Measurements from ENCODE around the gene DNAJA2. TPM values are rescaled to one million over a fixed set of nuclear protein-coding genes. Genes with fewer than 3 reads are reported as not detected.
"Not testable (repeated sequence)": the region's sequence is repeated elsewhere in the genome, so short reads cannot be mapped to it uniquely, and the experiment has no call there.

The DNAJA2 gene
- 64.3 TPM for polyA plus RNA-seq (2013, experiment 1 of 2)
- polyA plus RNA-seq (2013, experiment 2 of 2), result 61.4 TPM

GRCh38 chr16:46973207-46973995 is at the start of gene DNAJA2:
TSS of gene DNAJA2 (minus strand) at chr16:46973674. CDS start at chr16:46973572, 102 bp downstream.
- no peaks in the 10 kb centered on the region for H3K9me3 ChIP-seq (ENCODE audit: insufficient read depth, low read depth, low read length)
- peaks cover 38% of the 10 kb centered on the region for H3K36me3 ChIP-seq (ENCODE audit: insufficient read depth, low read length)
- H3K27ac ChIP-seq (ENCODE audit: low read depth, low read length), result peak within 1 kb of the TSS; percentile 88
- WGBS, result under 1% methylated on average over 86 of the region's 86 CpGs
- H3K27me3 ChIP-seq (ENCODE audit: insufficient read depth, low read length), result no peaks in the 10 kb centered on the region
- H3K4me1 ChIP-seq (ENCODE audit: insufficient read depth, low read length), result peaks cover 31% of the 10 kb centered on the region
- H3K9ac ChIP-seq (ENCODE audit: low read depth, low read length), result peak within 1 kb of the TSS; percentile 76
- peak within 1 kb of the TSS; percentile 70 for H3K4me3 ChIP-seq (ENCODE audit: low read length)

DNA sequence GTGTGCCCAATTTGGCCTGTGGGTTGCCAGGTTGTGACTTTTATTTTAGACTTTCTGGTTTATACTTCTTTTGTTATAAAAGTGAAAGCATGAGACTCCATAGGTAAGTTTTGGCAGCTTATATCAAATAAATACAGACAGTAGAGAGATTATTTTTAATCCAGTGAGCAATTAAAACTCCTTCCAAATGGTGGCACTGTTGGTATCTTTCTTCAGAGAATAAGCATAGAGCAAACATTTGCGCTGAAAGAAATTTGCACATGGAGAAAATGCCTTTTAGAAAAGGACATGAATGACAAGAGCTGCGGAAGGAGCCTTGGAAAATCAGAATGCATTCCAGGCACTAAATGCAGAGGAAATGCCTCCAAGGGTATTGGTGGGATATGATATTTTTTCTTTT is 46.1 kb upstream of the DNAJA2 start:
- no peaks in the 10 kb centered on the region for H3K27me3 ChIP-seq (ENCODE audit: insufficient read depth, low read length)
- H3K9me3 ChIP-seq (ENCODE audit: insufficient read depth, low read depth, low read length), result no peaks in the 10 kb centered on the region
- no peak overlapping the region for H3K9ac ChIP-seq (ENCODE audit: low read depth, low read length)
- H3K36me3 ChIP-seq (ENCODE audit: insufficient read depth, low read length), result no peaks in the 10 kb centered on the region
- no peak overlapping the region for H3K4me3 ChIP-seq (ENCODE audit: low read length)
- 91% methylated on average over 2 of the region's 2 CpGs for WGBS
- no peak overlapping the region for H3K27ac ChIP-seq (ENCODE audit: low read depth, low read length)
- H3K4me1 ChIP-seq (ENCODE audit: insufficient read depth, low read length), result 0 out of 2 replicates have a peak, but pooled peaks cover 3% of the 10 kb centered on the region

- no peaks in the 10 kb centered on the region for H3K27me3 ChIP-seq (ENCODE audit: insufficient read depth, low read length)
- 79% methylated on average over 14 of the region's 14 CpGs for WGBS
- no peak overlapping the region for H3K9ac ChIP-seq (ENCODE audit: low read depth, low read length)
- no peaks in the 10 kb centered on the region for H3K9me3 ChIP-seq (ENCODE audit: insufficient read depth, low read depth, low read length)
- H3K36me3 ChIP-seq (ENCODE audit: insufficient read depth, low read length), result no peaks in the 10 kb centered on the region
- H3K4me3 ChIP-seq (ENCODE audit: low read length), result no peak overlapping the region
- H3K4me1 ChIP-seq (ENCODE audit: insufficient read depth, low read length), result 0 out of 2 replicates have a peak, but pooled peaks cover 3% of the 10 kb centered on the region
- no peak overlapping the region for H3K27ac ChIP-seq (ENCODE audit: low read depth, low read length)
Measured at GRCh38 chr16:47018223-47018891, 44.9 kb upstream of the DNAJA2 start.

DNA sequence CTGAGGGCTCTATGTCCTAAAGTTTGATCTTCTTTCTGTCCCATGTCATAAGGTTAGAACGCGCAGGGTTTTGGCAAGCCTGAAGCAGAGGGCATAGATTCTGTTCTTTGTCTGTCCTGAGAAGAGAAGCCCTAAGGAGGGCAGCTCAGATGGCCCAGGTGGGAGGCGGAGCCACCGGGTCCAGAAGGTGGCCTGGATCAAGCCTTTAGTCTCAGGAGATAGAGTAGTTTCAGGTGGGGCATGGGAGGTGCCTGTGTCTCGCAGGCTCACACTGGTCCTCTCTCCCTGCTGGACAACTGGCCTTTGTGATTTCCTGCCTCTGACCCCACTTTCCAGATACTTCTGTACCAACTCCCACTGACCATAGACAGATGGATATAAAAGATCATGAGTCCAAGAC is 44.2 kb upstream of the DNAJA2 start:
- Histone ChIP-seq H3K4me1 (ENCODE audit: insufficient read depth, low read length) (0 out of 2 replicates have a peak, but pooled peaks cover 3% of the 10 kb centered on the region), H3K27me3 (ENCODE audit: insufficient read depth, low read length) (no peaks in the 10 kb centered on the region), H3K27ac (ENCODE audit: low read depth, low read length) (no peak overlapping the region), H3K9ac (ENCODE audit: low read depth, low read length) (no peak overlapping the region), H3K9me3 (ENCODE audit: insufficient read depth, low read depth, low read length) (no peaks in the 10 kb centered on the region), H3K4me3 (ENCODE audit: low read length) (no peak overlapping the region), H3K36me3 (ENCODE audit: insufficient read depth, low read length) (no peaks in the 10 kb centered on the region)
- 92% methylated on average over 5 of the region's 5 CpGs for WGBS

GRCh38 chr16:47016700-47017133 is 43.2 kb upstream of the DNAJA2 start:
- no peaks in the 10 kb centered on the region for H3K9me3 ChIP-seq (ENCODE audit: insufficient read depth, low read depth, low read length)
- 0 out of 2 replicates have a peak, but pooled peaks cover 3% of the 10 kb centered on the region for H3K4me1 ChIP-seq (ENCODE audit: insufficient read depth, low read length)
- H3K27ac ChIP-seq (ENCODE audit: low read depth, low read length), result no peak overlapping the region
- no peak overlapping the region for H3K9ac ChIP-seq (ENCODE audit: low read depth, low read length)
- WGBS, result 91% methylated on average over 6 of the region's 6 CpGs
- H3K4me3 ChIP-seq (ENCODE audit: low read length), result no peak overlapping the region
- H3K27me3 ChIP-seq (ENCODE audit: insufficient read depth, low read length), result no peaks in the 10 kb centered on the region
- no peaks in the 10 kb centered on the region for H3K36me3 ChIP-seq (ENCODE audit: insufficient read depth, low read length)

- Histone ChIP-seq H3K9me3 (ENCODE audit: insufficient read depth, low read depth, low read length) (no peaks in the 10 kb centered on the region), H3K4me3 (ENCODE audit: low read length) (no peak overlapping the region), H3K27me3 (ENCODE audit: insufficient read depth, low read length) (no peaks in the 10 kb centered on the region), H3K4me1 (ENCODE audit: insufficient read depth, low read length) (no peaks in the 10 kb centered on the region), H3K9ac (ENCODE audit: low read depth, low read length) (no peak overlapping the region), H3K27ac (ENCODE audit: low read depth, low read length) (no peak overlapping the region), H3K36me3 (ENCODE audit: insufficient read depth, low read length) (no peaks in the 10 kb centered on the region)
- WGBS, result 94% methylated on average over 25 of the region's 25 CpGs
Measured at GRCh38 chr16:47013910-47014309, 40.4 kb upstream of the DNAJA2 start.

GRCh38 chr16:47013172-47013571 is 39.7 kb upstream of the DNAJA2 start:
- Histone ChIP-seq H3K36me3 (ENCODE audit: insufficient read depth, low read length) (no peaks in the 10 kb centered on the region), H3K9me3 (ENCODE audit: insufficient read depth, low read depth, low read length) (no peaks in the 10 kb centered on the region), H3K9ac (ENCODE audit: low read depth, low read length) (no peak overlapping the region), H3K4me3 (ENCODE audit: low read length) (no peak overlapping the region), H3K27me3 (ENCODE audit: insufficient read depth, low read length) (no peaks in the 10 kb centered on the region), H3K27ac (ENCODE audit: low read depth, low read length) (no peak overlapping the region), H3K4me1 (ENCODE audit: insufficient read depth, low read length) (no peaks in the 10 kb centered on the region)
- WGBS, result 98% methylated on average over 3 of the region's 4 CpGs

DNA sequence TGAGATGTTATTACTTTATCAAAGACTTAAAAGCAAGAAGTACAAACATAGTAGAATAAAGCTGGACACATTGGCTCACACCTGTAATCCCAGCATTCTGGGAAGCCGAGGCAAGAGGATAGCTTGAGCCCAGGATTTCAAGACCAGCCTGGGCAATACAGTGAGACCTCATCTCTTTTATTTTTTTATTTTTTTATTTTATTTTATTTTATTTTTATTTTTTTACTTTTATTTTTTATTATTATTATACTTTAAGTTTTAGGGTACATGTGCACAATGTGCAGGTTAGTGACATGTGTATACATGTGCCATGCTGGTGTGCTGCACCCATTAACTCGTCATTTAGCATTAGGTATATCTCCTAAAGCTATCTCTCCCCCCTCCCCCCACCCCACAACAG is 37.3 kb upstream of the DNAJA2 start:
- WGBS, result 93% methylated on average over 1 of the region's 2 CpGs
- H3K36me3 ChIP-seq (ENCODE audit: insufficient read depth, low read length); H3K9ac ChIP-seq (ENCODE audit: low read depth, low read length); H3K27ac ChIP-seq (ENCODE audit: low read depth, low read length); H3K4me1 ChIP-seq (ENCODE audit: insufficient read depth, low read length); H3K9me3 ChIP-seq (ENCODE audit: insufficient read depth, low read depth, low read length); H3K4me3 ChIP-seq (ENCODE audit: low read length); H3K27me3 ChIP-seq (ENCODE audit: insufficient read depth, low read length): not testable (repeated sequence)

DNA sequence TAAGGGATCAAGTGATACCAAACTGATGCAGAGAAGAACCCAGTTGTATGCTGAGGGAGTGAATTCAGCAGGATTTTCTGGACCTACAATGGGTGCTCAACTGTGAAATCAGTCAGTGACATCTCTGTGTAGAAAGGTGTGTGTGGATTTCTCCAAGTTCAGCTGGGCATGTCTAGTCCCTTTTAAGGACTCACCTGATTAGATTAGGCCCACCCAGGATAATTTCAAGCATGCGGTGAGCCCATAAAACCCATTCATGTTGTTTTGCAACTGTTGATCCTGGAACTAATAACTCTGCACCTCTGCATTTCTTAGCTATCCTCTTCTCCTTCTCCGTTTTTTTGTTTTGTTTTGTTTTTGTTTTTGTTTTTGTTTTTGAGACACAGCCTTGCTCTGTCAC is 35.1 kb upstream of the DNAJA2 start:
- Histone ChIP-seq H3K4me3 (ENCODE audit: low read length) (no peak overlapping the region), H3K27me3 (ENCODE audit: insufficient read depth, low read length) (no peaks in the 10 kb centered on the region), H3K27ac (ENCODE audit: low read depth, low read length) (no peak overlapping the region), H3K9ac (ENCODE audit: low read depth, low read length) (no peak overlapping the region), H3K9me3 (ENCODE audit: insufficient read depth, low read depth, low read length) (0 out of 2 replicates have a peak, but pooled peaks cover 3% of the 10 kb centered on the region), H3K4me1 (ENCODE audit: insufficient read depth, low read length) (no peaks in the 10 kb centered on the region), H3K36me3 (ENCODE audit: insufficient read depth, low read length) (no peaks in the 10 kb centered on the region)
- 88% methylated on average over 2 of the region's 2 CpGs for WGBS

DNA sequence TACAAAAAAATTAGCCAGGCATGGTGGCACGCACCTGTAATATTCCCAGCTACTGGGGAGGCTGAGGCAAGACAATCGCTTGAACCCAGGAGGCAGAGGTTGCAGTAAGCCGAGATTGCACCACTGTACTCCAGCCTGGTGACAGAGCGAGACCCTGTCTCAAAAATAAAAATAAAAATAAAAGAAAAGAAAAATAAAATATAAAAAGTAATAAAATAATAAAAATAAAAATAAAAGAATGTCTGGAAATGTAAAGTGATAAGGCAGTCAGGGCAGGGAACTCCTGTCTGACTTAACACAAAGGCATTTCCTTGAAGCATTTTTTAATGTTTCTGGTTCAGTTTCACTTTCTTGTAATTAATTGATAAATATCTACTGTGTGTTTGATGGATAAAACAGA is 34.7 kb upstream of the DNAJA2 start:
- WGBS, result 96% methylated on average over 3 of the region's 4 CpGs
- no peaks in the 10 kb centered on the region for H3K36me3 ChIP-seq (ENCODE audit: insufficient read depth, low read length)

DNA sequence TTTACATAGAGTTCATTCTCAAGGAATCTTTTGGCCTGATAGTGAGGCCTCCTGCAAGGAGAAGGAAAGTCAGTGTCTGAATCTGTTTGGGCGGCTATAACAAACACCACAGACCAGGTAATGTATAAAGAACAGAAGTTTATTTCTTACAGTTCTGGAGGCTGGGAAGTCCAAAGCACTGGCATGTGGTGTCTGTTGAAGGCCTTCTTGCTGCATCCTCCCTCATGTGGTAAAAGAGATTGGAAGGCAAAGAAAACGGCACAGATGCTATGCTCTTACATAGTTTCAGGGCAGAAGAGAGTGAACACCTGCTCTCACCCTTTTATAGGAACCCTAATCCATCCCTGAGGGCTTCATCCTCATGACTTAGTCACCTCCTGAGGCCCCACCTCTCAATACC is 31.2 kb upstream of the DNAJA2 start:
- 92% methylated on average over 1 of the region's 2 CpGs for WGBS
- Histone ChIP-seq H3K4me3 (ENCODE audit: low read length) (no peak overlapping the region), H3K4me1 (ENCODE audit: insufficient read depth, low read length) (no peaks in the 10 kb centered on the region), H3K27me3 (ENCODE audit: insufficient read depth, low read length) (no peaks in the 10 kb centered on the region), H3K27ac (ENCODE audit: low read depth, low read length) (no peak overlapping the region), H3K36me3 (ENCODE audit: insufficient read depth, low read length) (no peaks in the 10 kb centered on the region), H3K9me3 (ENCODE audit: insufficient read depth, low read depth, low read length) (0 out of 2 replicates have a peak, but pooled peaks cover 3% of the 10 kb centered on the region), H3K9ac (ENCODE audit: low read depth, low read length) (no peak overlapping the region)

More for the DNA sequence above, 34.7 kb upstream of the DNAJA2 start:
- Histone ChIP-seq H3K9ac (ENCODE audit: low read depth, low read length) (no peak overlapping the region), H3K27ac (ENCODE audit: low read depth, low read length) (no peak overlapping the region), H3K4me3 (ENCODE audit: low read length) (no peak overlapping the region), H3K4me1 (ENCODE audit: insufficient read depth, low read length) (no peaks in the 10 kb centered on the region), H3K9me3 (ENCODE audit: insufficient read depth, low read depth, low read length) (0 out of 2 replicates have a peak, but pooled peaks cover 3% of the 10 kb centered on the region), H3K27me3 (ENCODE audit: insufficient read depth, low read length) (no peaks in the 10 kb centered on the region)
